HEK293 (cell line): ENCODE data around the gene OR52E5.

Experiments
- CTCF ChIP-seq: fragments of 450-650 bp; formaldehyde crosslinking; IDR thresholded peaks from 2 replicates; pipeline ENCODE4 v1.5.1; 2016; ENCODE audit warnings: missing biosample characterization, missing genetic modification characterization
- GLIS1 ChIP-seq: fragments of 450-650 bp; formaldehyde crosslinking; IDR thresholded peaks from 2 replicates; pipeline ENCODE4 v1.5.1; 2016; ENCODE audit warnings: missing biosample characterization, missing genetic modification characterization
- PBX3 ChIP-seq: sonication (generic); formaldehyde crosslinking; IDR thresholded peaks from 2 replicates; pipeline ENCODE4 v1.8.1; 2022; ENCODE audit warnings: mild to moderate bottlenecking, moderate library complexity, missing genetic modification reagents
- REST ChIP-seq: fragments of 450-650 bp; formaldehyde crosslinking; IDR thresholded peaks from 2 replicates; pipeline ENCODE4 v1.5.1; 2016; ENCODE audit warnings: missing biosample characterization, missing genetic modification characterization
- ZNF10 ChIP-seq: fragments of 450-650 bp; formaldehyde crosslinking; IDR thresholded peaks from 2 replicates; pipeline ENCODE4 v1.5.1; 2017; ENCODE audit warnings: missing biosample characterization, missing genetic modification characterization
- ZNF202 ChIP-seq: fragments of 450-650 bp; formaldehyde crosslinking; IDR thresholded peaks from 2 replicates; pipeline ENCODE4 v1.5.1; 2016; ENCODE audit warnings: missing biosample characterization, missing genetic modification characterization, borderline replicate concordance
- ZNF266 ChIP-seq: fragments of 450-650 bp; formaldehyde crosslinking; IDR thresholded peaks from 2 replicates; pipeline ENCODE4 v1.5.1; 2016; ENCODE audit warnings: missing biosample characterization, missing genetic modification characterization, low read depth
- ZNF302 ChIP-seq: fragments of 450-650 bp; formaldehyde crosslinking; IDR thresholded peaks from 2 replicates; pipeline ENCODE4 v1.5.1; 2016; ENCODE audit warnings: missing biosample characterization, missing genetic modification characterization, low read depth
- ZNF354C ChIP-seq: fragments of 450-650 bp; formaldehyde crosslinking; IDR thresholded peaks from 2 replicates; pipeline ENCODE4 v1.5.1; 2016; ENCODE audit warnings: missing biosample characterization, missing genetic modification characterization, low read depth, borderline replicate concordance
- ZNF501 ChIP-seq: fragments of 450-650 bp; formaldehyde crosslinking; IDR thresholded peaks from 2 replicates; pipeline ENCODE4 v1.5.1; 2016; ENCODE audit warnings: missing biosample characterization, missing genetic modification characterization
- ZNF621 ChIP-seq: fragments of 450-650 bp; formaldehyde crosslinking; IDR thresholded peaks from 2 replicates; pipeline ENCODE4 v1.5.1; 2017; ENCODE audit warnings: missing biosample characterization, missing genetic modification characterization
- ZNF76 ChIP-seq: fragments of 450-650 bp; formaldehyde crosslinking; IDR thresholded peaks from 2 replicates; pipeline ENCODE4; 2016; ENCODE audit warnings: low read depth, missing biosample characterization, missing genetic modification characterization, borderline replicate concordance
- TF ChIP-seq, protein P1 (sequence below): fragments of 450-650 bp; formaldehyde crosslinking; IDR thresholded peaks from 2 replicates; pipeline ENCODE4 v1.5.1; 2016; ENCODE audit warnings: missing biosample characterization, missing genetic modification characterization
- TF ChIP-seq, protein P2 (sequence below): fragments of 450-650 bp; formaldehyde crosslinking; IDR thresholded peaks from 2 replicates; pipeline ENCODE4 v1.5.1; 2016; ENCODE audit warnings: missing biosample characterization, missing genetic modification characterization, low read depth

GRCh38 chr11:5940748-5941147 lies 47.7 kb downstream of the OR52E5 start:
- no peak for TF ChIP-seq CTCF (tag by site-specific recombination)
- no peak for TF ChIP-seq ZNF302 (tag by site-specific recombination)
- TF ChIP-seq, protein P1, sequence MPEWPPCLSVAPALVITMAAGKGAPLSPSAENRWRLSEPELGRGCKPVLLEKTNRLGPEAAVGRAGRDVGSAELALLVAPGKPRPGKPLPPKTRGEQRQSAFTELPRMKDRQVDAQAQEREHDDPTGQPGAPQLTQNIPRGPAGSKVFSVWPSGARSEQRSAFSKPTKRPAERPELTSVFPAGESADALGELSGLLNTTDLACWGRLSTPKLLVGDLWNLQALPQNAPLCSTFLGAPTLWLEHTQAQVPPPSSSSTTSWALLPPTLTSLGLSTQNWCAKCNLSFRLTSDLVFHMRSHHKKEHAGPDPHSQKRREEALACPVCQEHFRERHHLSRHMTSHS, result no peak
- no peak for TF ChIP-seq ZNF76 (tag by site-specific recombination)
- no peak for TF ChIP-seq ZNF266 (tag by site-specific recombination)
- no peak for TF ChIP-seq ZNF501 (tag by site-specific recombination)
- TF ChIP-seq, protein P2, sequence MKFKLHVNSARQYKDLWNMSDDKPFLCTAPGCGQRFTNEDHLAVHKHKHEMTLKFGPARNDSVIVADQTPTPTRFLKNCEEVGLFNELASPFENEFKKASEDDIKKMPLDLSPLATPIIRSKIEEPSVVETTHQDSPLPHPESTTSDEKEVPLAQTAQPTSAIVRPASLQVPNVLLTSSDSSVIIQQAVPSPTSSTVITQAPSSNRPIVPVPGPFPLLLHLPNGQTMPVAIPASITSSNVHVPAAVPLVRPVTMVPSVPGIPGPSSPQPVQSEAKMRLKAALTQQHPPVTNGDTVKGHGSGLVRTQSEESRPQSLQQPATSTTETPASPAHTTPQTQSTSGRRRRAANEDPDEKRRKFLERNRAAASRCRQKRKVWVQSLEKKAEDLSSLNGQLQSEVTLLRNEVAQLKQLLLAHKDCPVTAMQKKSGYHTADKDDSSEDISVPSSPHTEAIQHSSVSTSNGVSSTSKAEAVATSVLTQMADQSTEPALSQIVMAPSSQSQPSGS (tag by site-specific recombination), result no peak
- no peak for TF ChIP-seq REST
- TF ChIP-seq ZNF621 (tag by site-specific recombination), result no peak
- TF ChIP-seq PBX3, result no peak
- no peak for TF ChIP-seq ZNF354C (tag by site-specific recombination)
- no peak for TF ChIP-seq ZNF202
- no peak for TF ChIP-seq ZNF10 (tag by site-specific recombination)
- TF ChIP-seq GLIS1 (tag by site-specific recombination), result no peak
